GM19328 (cell line): Measurements from ENCODE around the gene ZNF280D.
"Not testable (repeated sequence)": the region's sequence is repeated elsewhere in the genome, so short reads cannot be mapped to it uniquely, and the experiment has no call there.

Source experiments
- ATAC-seq: cut with Tn5 transposase; IDR thresholded peaks from one replicate; pipeline ENCODE4 v1.9.1; 2021; ENCODE audit warnings: mild to moderate bottlenecking, moderate library complexity; ENCODE audit not compliant: unreplicated experiment

ZNF280D gene, protein sequence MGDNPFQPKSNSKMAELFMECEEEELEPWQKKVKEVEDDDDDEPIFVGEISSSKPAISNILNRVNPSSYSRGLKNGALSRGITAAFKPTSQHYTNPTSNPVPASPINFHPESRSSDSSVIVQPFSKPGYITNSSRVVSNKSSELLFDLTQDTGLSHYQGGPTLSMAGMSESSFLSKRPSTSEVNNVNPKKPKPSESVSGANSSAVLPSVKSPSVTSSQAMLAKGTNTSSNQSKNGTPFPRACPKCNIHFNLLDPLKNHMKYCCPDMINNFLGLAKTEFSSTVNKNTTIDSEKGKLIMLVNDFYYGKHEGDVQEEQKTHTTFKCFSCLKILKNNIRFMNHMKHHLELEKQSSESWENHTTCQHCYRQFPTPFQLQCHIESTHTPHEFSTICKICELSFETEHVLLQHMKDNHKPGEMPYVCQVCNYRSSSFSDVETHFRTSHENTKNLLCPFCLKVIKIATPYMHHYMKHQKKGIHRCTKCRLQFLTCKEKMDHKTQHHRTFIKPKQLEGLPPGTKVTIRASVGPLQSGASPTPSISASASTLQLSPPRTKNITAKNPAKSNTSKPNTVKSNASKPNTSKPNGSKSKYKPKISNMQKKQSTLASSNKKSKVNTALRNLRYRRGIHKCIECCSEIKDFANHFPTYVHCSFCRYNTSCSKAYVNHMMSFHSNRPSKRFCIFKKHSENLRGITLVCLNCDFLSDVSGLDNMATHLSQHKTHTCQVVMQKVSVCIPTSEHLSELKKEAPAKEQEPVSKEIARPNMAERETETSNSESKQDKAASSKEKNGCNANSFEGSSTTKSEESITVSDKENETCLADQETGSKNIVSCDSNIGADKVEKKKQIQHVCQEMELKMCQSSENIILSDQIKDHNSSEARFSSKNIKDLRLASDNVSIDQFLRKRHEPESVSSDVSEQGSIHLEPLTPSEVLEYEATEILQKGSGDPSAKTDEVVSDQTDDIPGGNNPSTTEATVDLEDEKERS

DNA sequence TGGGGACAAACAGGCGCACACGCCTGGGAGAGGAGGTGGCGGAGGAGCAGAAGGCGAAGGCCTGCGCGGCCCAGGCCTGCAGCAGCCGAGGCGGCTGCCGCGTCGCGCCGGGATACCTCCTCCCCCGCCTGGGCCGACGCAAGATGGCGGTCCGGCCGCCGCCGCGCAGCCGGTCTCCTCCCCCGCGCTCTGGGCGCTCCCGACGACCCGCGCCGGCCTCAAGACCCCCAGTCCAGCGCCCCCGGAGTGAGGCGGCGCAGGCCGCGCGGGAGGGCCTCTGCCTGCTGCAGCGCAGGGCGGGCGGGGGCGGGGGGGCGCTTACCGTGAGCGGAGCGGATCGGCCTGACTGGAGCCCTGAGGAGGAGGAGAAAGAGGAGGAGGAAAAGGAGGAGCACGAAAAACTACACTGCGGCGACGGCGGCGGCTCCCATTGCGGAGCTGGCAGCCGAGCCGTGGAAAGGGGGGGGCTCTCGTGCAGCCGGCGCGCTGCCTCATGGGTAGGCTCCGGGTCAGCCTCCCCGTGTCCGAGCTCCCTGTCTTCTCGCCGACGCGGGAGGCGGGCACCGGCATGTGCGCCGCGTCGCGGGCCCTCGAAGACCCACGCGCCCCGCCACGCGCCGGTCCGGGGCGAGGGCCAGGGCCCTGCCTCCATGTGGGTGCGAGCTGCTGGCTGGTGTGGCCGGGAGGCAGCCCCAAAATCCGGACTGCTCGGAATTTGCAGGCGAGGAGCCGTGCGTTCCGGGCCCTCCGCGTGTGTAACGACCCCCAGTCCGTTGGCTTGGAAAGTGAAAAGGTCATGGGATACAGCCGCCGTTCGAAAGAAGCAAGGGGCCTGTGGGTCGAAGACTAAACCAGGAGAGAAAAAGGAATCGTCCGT lies at the start of gene ZNF280D:
ZNF280D (minus strand) TSS at position 374 of the 877 bp plus-strand sequence. CDS start 26,400 bp downstream, outside the sequence.
- peak; percentile 83 for ATAC-seq

DNA sequence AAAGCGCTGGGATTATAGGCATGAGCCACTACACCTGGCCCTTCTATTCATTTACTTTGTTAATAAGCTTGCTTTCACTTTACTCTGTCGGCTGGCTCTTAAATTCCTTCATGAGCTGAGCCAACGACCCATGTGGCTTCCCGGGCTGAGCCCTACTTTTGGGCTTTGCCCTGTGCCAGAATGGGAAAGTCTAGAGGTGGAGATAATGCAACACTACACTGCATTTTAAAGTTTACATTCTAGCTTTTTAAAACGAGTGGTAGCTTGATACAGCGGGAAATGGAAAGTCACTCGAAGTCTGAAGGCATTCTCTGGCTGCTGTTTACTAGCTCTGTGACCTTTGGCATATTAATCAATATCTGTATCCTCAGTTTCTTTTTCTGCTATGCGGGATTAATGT lies 49.0 kb upstream of the ZNF280D start:
- ATAC-seq = no peak

DNA sequence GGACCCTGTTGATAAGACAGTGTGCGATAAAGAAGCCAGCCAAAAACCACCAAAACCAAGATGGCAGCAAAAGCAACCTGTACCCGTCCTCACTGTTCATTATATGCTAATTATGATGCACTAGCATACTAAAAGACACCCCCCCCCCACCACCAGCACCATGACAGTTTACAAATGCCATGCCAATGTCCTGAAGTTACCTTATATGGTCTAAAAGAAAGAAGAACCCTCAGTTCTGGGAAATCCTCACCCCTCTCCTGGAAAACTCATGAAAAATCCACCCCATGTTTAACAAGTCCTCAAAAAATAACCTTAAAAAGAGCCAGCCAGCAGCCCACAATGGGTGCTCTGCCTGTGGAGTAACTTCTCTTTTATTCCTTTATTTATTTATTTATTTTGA lies 48.4 kb upstream of the ZNF280D start:
- no peak for ATAC-seq

DNA sequence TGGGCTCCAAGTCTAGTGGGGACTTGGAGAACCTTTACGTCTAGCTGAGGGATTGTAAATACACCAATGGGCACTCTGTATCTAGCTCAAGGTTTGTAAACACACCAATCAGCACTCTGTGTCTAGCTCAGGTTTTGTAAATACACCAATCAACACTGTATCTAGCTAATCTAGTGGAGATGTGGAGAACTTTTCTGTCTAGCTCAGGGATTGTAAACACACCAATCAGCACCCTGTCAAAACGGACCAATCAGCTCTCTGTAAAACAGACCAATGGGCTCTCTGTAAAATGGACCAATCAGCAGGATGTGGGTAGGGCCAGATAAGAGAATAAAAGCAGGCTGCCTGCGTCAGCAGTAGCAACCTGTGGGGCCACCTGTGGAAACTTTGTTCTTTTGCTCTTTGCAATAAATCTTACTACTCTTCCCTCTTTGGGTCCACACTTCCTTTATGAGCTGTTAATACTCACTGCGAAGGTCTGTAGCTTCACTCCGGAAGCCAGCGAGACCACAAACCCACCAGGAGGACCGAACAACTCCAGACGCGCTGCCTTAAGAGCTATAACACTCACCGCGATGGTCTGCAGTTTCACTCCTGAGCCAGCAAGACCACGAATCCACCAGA lies 46.9 kb upstream of the ZNF280D start:
- not testable (repeated sequence) for ATAC-seq

DNA sequence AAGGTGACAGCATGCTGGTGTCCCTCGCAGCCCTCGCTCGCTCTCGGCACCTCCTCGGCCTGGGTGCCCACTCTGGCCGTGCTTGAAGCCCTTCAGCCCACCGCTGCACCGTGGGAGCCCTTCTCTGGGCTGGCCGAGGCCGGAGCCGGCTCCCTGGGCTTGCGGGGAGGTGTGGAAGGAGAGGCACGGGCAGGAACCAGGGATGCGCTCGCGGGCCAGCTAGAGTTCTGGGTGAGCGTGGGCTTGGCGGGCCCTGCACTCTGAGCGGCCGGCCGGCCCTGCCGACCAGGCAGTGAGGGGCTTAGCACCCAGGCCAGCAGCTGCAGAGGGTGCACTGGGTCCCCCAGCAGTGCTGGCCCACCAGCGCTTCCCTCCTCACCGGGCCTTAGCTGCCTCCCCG lies 46.1 kb upstream of the ZNF280D start:
- ATAC-seq = not testable (repeated sequence)

DNA sequence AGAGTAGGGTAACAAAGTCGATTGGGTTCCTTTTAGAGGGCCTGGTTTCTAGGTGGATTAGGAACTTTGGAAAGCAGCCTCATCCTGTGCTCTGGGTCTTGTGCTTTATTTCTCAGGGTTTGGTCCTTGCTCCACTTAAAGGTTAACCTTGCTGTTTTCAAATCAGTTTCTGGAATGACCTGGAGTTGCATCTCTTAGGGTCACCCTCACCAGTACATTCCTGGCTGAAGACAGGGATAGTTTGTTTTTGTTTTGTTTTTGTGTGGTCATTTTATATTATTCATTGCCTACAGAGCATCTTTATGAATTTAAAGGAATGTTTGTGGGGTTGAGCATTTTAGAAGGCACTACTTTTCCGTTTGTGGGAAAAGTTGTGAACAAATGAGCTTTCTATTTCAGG lies 45.5 kb upstream of the ZNF280D start:
- ATAC-seq = no peak

DNA sequence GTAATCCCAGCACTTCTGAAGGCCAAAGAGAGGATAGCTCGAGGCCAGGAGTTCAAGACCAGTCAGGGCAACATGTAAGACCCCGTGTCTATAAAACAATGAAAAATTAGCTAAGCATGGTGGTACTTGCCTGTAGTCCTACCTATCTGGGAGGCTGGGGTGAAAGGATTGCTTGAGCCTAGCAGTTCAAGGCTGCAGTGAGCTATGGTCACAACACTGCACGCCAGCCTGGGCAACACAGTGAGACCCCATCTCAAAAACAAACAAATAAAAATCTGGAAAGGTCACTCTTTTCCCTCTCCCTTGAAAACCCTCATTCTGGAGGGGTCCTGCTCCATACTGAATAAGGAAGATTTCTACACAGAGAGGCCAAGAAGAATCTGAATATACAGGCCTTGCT lies 43.5 kb upstream of the ZNF280D start:
- no peak for ATAC-seq

DNA sequence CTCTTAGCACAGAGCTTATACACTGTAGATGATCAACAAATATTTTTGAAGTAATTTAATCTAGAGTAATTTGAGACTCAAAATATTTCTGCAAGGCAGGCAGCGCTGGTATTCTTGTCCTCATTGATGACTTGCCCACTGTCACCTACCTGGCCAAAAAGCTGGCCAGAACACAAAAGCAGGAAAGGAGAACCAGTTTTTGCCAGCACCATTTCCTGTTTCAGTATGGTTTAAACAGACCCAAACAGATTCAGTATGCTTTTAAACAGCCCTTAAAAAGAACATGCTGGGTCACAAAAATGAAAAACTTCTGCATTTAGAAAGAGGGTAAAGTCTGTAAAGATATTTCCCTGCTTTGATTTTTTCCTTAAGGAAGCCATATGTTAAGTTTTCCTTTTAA lies 42.3 kb upstream of the ZNF280D start:
- no peak for ATAC-seq

DNA sequence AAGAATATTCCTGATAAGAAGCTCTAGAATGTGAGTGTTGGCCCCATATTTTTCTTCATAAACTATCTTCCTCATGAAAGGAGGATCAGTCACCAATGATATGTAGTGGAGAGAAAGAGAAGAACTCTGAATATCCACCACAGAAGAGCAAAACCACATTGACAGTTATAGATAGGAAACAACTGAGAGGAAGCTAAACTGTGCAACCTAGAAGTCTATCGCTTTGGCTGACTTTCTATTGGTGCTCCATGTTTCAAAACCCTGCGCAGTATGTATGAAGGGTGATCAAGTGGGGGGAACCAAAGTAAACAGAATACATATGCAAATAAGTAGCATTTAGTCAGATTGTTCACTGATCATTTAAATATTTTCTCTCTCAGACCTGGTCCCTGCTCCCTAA lies 41.0 kb upstream of the ZNF280D start:
- ATAC-seq = no peak

DNA sequence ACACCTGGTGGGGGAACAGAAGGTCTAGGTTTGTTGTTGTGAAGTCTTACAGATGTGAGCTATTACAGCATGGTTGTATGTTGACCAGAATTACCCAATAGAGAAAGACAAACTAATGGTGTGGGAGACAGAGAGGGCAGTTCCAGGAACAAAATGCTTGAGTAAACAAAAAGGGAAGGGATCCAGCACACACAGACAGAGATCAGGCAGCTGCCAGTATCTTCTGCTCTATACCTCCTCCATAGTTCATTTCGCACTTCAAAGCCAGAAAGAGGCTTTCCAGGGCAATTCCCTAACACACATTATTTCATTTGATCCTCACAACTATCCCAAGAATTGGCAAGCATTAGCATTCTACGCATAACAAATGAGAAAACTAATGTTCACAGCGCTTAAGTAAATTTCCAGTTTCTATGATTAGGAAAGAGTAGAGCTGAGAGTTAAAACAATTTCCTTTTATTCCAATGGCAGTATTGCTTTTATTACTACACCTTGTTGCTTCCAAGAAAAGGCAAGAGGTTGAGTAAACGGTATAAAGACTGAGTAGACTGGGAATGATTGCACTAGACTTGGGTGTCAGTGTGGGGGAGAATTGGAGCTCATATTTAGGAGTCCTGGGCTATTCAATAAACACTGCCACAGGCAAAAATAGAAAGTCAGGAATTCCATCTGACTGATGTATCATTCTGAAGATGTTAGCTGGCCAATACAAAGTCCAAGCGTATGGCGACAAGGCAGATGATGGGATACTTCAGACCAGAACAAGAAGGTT lies 39.7 kb upstream of the ZNF280D start:
- no peak for ATAC-seq

DNA sequence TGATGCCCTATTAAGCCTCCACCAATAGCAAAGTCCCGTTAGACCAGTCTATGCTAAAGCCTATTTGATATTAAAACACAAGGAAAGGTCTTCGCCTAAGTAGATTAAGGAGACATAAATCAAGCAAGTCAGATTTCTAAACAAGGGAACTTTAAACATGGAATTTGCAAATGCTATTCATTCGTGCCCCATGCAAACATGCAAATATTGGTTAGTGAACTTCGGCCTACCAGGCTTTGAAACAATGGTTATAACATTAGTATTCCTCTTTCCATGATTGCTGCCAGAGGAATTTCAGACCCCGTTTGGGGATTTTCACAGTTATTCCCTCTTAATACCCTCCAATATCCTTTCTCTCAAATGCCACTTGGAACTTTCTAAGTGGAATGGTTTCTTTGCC lies 36.9 kb upstream of the ZNF280D start:
- ATAC-seq = no peak

DNA sequence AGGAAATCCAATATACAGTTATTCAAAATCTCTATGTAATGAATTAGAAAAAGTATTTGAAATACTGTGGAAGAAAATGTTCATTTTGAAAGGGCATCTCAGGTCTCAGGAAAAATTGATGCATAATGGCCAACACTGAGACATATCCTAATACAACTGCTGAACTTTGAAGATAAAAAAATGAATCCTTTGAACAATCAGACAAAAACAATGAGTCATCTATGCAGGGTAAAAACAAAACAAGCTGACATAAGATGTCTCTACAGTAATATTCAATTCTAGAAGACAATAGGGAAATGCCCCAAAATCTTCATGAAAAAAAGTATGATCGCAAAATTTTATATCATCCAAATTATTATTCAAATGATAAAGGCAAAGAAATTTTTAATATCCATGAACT lies 34.0 kb upstream of the ZNF280D start:
- ATAC-seq = no peak

DNA sequence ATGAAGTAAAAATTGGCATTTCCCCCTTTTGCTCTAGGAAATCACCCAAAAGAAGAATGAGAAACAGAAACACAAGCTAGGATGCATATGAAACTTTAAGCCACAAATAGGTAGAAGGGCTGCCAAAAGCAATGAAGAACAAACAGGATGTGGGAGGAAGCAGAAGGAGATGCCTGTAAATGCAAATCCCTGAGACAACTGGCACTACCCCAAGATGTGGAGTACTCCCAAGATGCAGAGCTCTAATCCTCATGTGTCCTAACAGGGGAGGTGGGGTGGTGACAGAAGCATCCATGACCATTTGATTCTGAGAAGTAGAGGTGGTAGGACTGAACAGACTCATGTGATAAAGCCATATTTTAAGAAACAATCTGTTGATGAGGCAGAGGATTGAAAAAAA lies 31.9 kb upstream of the ZNF280D start:
- ATAC-seq = no peak

DNA sequence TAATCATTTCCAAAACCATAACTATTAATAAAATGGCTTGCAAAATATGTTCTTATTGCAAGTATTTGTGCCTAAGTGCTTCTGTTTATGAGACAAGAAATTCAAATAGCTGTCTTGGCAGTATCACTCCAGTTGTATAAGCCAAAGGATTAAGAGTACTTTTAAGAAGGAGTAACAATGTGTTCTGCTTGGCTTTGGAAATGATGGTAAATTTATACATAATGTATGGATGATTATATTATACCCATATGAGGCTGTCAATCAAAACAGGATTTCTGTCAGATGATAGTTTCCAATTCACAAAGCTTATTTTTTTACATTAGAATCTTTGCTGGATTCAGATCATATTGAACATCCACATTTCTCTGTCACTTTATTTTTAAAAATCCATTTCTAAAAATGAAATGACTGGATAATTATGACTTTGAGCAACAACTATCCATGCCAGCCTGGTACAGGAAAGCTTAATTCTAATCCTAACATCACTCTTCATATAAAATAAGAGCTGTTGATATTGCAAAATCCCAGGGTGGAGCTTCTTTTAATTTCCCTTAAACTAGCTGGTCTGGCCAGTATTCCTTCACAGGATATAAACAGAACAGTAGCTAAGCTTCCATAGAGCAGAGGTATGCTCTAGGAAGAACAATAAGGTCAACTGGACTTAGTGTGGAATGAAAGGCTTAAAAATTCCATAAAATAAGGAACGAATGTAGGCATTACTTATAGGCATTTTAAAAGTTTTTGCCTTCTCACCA lies 30.0 kb upstream of the ZNF280D start:
- ATAC-seq = no peak

DNA sequence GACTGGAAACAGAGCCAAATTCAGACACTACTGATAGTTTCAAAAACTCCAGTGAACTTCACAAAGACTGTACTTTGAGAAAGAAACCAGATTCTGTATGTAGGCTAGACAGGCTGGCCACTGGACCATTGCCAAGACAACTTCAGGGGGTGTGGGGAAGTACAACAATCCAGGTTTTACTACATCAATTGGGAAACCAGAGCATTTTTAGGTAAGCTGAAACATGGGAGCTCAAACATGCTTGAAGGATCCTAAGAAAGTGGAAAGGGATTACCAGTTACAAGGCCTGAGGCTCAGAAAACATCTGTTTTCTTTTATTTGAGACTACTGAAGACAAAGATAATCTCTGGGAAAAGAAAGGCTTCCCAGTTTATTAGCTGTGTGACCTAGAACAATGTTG lies 26.9 kb upstream of the ZNF280D start:
- no peak for ATAC-seq

DNA sequence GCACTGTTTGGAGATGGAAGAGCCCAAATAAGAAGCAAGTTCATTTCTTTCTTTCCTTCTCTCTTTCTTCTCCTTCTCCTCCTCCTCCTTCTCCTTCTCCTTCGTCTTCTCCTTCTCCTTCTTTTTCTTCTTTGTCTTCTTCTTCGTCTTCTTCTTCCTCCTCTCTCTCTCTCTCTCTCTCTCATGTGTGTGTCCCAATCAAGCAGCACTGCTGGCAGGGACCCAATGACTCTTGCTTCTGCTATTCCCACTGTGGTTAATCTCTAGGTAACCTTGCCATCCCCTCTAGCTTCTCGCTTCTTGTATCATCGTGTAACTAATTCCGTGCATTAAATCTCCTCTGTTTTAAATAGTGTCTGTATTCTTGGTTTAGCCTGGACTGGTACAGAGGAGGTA lies 26.1 kb upstream of the ZNF280D start:
- no peak for ATAC-seq

DNA sequence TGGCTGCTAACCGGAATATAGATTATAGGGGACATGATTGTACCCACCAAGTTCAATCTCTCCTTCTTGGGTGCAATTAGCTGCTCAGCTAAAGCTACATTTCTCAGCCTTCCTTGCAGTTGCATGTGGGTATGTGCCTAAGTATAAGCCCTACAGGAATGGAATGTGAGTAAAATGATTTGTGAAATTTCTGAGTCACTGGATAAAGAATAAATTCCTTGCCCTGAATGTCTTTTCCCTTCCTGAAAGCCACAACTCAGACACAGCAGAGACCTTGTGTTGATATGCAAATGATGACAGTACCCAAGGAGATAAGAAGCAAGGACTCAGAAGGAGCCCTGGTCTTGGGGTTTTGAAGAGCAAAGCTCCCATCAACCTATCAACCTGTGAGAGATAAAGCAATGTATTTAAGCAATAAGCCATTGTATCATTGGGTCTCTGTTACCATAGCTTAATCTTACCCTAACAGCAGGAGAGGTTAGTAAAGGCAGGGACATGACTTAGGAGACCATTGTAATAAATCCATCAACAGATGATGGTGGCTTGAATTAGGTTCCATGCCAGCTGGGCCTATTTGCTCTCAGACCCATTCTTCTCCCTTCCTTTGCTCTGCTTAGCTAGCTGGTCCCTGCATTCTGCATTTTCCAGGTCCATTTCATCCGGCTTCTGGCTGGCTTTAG lies 25.6 kb upstream of the ZNF280D start:
- no peak for ATAC-seq

DNA sequence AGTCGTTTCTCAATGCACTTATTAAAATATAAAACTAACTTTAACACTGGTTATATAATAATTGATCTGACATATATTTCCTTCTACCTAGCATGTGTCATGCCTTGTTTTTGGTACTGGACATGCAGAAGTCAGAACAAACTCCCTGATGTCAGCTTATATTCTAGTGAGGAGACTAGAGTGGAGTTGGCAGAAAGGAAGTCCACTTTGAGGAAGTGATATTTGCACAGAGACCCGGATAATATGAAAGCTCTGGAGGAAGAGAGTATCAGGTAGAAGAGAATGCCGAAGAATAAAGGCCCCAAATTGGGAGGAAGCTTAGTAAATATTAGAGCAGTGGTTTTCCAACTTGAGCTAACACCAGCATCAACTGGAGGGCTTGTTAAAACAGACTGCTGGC lies 24.6 kb upstream of the ZNF280D start:
- no peak for ATAC-seq
